Measurements from ENCODE around the gene TMEM255B. TPM values are rescaled to one million over a fixed set of nuclear protein-coding genes. Genes with fewer than 3 reads are reported as not detected.

TMEM255B gene
- total and polyA plus RNA-seq, 2 of the 4 experiments (the other 2 are of a cell fraction) = 0.36 to 0.94 TPM

GRCh38 chr13:113849981-113850721 is 91.1 kb downstream of the TMEM255B start:
- peaks cover 57% of the 10 kb centered on the region for H3K9me1 ChIP-seq (ENCODE audit: insufficient read depth, low read length)
- intact Hi-C loops (cut with micrococcal nuclease) = no loop called here
- peak overlapping the region; percentile 10 for H2AK5ac ChIP-seq (ENCODE audit: low read depth, low read length)
- H3K9me3 ChIP-seq (ENCODE audit: control insufficient read depth, insufficient read depth, low read length) = no peaks in the 10 kb centered on the region
- POLR2A ChIA-PET (ENCODE audit: unreplicated experiment) = no interaction called here
- no peak overlapping the region for H3K4ac ChIP-seq (ENCODE audit: low read depth, low read length)
- H2BK20ac ChIP-seq (ENCODE audit: low read depth, low read length) = no peak overlapping the region
- H3K4me2 ChIP-seq (ENCODE audit: low read depth, low read length) = no peak overlapping the region
- peak overlapping the region; percentile 44 for H3K14ac ChIP-seq (replicated peaks; ENCODE audit: low read depth, low read length)
- H2BK5ac ChIP-seq (ENCODE audit: low read depth, low read length, poor library complexity, severe bottlenecking) = peak overlapping the region; percentile 42
- in situ Hi-C loops (cut with MboI; ENCODE audit: low sequenced_read_pairs) = no loop called here
- H3K36me3 ChIP-seq (ENCODE audit: control insufficient read depth, insufficient read depth, low read length) = peaks cover 36% of the 10 kb centered on the region
- DNase-seq (no peak), ATAC-seq (ENCODE audit: low read depth) (no peak)
- H2AK9ac ChIP-seq (replicated peaks; ENCODE audit: low read depth, low read length, poor library complexity) = no peak overlapping the region
- H2BK15ac ChIP-seq (ENCODE audit: low read depth, low read length) = no peak overlapping the region
- peaks cover 30 to 98% of the 10 kb centered on the region in 2 experiments; a peak in 3 of 4 replicates for H3K79me1 ChIP-seq (ENCODE audit: low read depth in 1 of 2, low read length in 2 of 2)
- no peak overlapping the region for H2AFZ ChIP-seq (replicated peaks; ENCODE audit: low read length, poor library complexity)
- no peak overlapping the region for H3K56ac ChIP-seq (ENCODE audit: extremely low read depth, insufficient read depth, low read length)
- H4K91ac ChIP-seq (ENCODE audit: insufficient read depth, low read depth, low read length) = no peak overlapping the region
- peaks cover 47% of the 10 kb centered on the region for H3K4me1 ChIP-seq (ENCODE audit: control insufficient read depth, insufficient read depth, low read length)
- BruUV-seq (replicated peaks) = no TSS peak
- peaks cover 97% of the 10 kb centered on the region for H4K20me1 ChIP-seq (ENCODE audit: insufficient read depth, low read length)
- 100% methylated on average over 4 of the region's 8 CpGs; no CpG with 5 or more reads in 1 of the 2 experiments for WGBS, 2 experiments (ENCODE audit: extremely low coverage in 2 of 2, insufficient read length in 1 of 2)
- no peak overlapping the region; the same call in 1 of the 2 replicates for H3K27ac ChIP-seq (ENCODE audit: insufficient read depth, low read length)
- H3K27me3 ChIP-seq (ENCODE audit: control insufficient read depth, insufficient read depth, low read length) = no peaks in the 10 kb centered on the region
- H4K5ac ChIP-seq (ENCODE audit: low read depth, low read length) = peak overlapping the region; percentile 19; the same call in 1 of the 2 replicates
- H4K8ac ChIP-seq (ENCODE audit: low read depth in 2 of 2, low read length in 2 of 2) = peak overlapping the region in 1 of 2 experiments; percentile 37; a peak in 1 of 4 replicates
- H3K23ac ChIP-seq (ENCODE audit: low read depth, low read length) = peak overlapping the region; percentile 11; the same call in 1 of the 2 replicates
- H3K18ac ChIP-seq (ENCODE audit: low read depth, low read length) = no peak overlapping the region
- TF ChIP-seq MAZ (IDR thresholded peaks at IDR 0.05; ENCODE audit: borderline replicate concordance, low read depth, low read length) (no peak), SMC3 (IDR thresholded peaks at IDR 0.05; ENCODE audit: low read depth, low read length) (no peak), FOS (IDR thresholded peaks at IDR 0.05; ENCODE audit: low read depth, low read length) (no peak), CHD1 (IDR thresholded peaks at IDR 0.05; ENCODE audit: low read depth, low read length) (no peak), CTCF (conservative IDR thresholded peaks at IDR 0.05; ENCODE audit: low read depth, low read length) (no peak), MXI1 (IDR thresholded peaks at IDR 0.05; ENCODE audit: borderline replicate concordance, low read depth, low read length) (no peak), ELK1 (IDR thresholded peaks at IDR 0.05; ENCODE audit: borderline replicate concordance, low read depth, low read length) (no peak), NFE2L2 (IDR thresholded peaks at IDR 0.05; ENCODE audit: low read depth, low read length) (no peak), POLR2A (IDR thresholded peaks at IDR 0.05; ENCODE audit: low read depth, low read length) (no peak)
- dilution Hi-C loops (cut with HindIII; ENCODE audit: low sequenced_read_pairs, unreplicated experiment) = no loop called here
- CTCF ChIA-PET = no interaction called here
- no peak overlapping the region; the same call in 1 of the 2 replicates for H3K9ac ChIP-seq (ENCODE audit: low read depth, low read length)
- no peak overlapping the region for H3K4me3 ChIP-seq (ENCODE audit: insufficient read depth, low read depth, low read length)
- no peak overlapping the region for H2BK120ac ChIP-seq (ENCODE audit: low read depth, low read length)

All from IMR-90 (cell line).